Measurements from ENCODE around the gene MPI. TPM values are rescaled to one million over a fixed set of nuclear protein-coding genes. Genes with fewer than 3 reads are reported as not detected.

MPI gene
- total RNA-seq, 1 donor from 2014 or later: 29.4 TPM

GRCh38 chr15:74843445-74843828 is 46.4 kb upstream of the MPI start:
- TF ChIP-seq CTCF (IDR thresholded peaks at IDR 0.05): no peak
- intact Hi-C loops (cut with DNase I): no loop called here
- DNase-seq: no peak
- peaks cover 18% of the 10 kb centered on the region for H3K4me1 ChIP-seq
- peak overlapping the region; percentile 99 for H3K4me3 ChIP-seq
- peaks cover 55% of the 10 kb centered on the region for H3K36me3 ChIP-seq
- ATAC-seq: no peak
- H3K27me3 ChIP-seq (ENCODE audit: low read depth): no peaks in the 10 kb centered on the region
- no peaks in the 10 kb centered on the region for H3K9me3 ChIP-seq
- H3K27ac ChIP-seq: peak overlapping the region; percentile 86

GRCh38 chr15:74843891-74844299 is 45.9 kb upstream of the MPI start:
- no peak for DNase-seq
- H3K36me3 ChIP-seq: peaks cover 55% of the 10 kb centered on the region
- H3K27ac ChIP-seq: peak overlapping the region; percentile 86
- ATAC-seq: no peak
- no peaks in the 10 kb centered on the region for H3K9me3 ChIP-seq
- intact Hi-C loops (cut with DNase I): no loop called here
- TF ChIP-seq CTCF (IDR thresholded peaks at IDR 0.05): no peak
- peak overlapping the region; percentile 99 for H3K4me3 ChIP-seq
- H3K4me1 ChIP-seq: peaks cover 18% of the 10 kb centered on the region
- H3K27me3 ChIP-seq (ENCODE audit: low read depth): no peaks in the 10 kb centered on the region

- no peak overlapping the region for H3K4me3 ChIP-seq
- intact Hi-C loops (cut with DNase I): no loop called here
- H3K27ac ChIP-seq: no peak overlapping the region
- H3K36me3 ChIP-seq: peaks cover 56% of the 10 kb centered on the region
- H3K9me3 ChIP-seq: no peaks in the 10 kb centered on the region
- ATAC-seq (no peak), DNase-seq (no peak)
- H3K27me3 ChIP-seq (ENCODE audit: low read depth): no peaks in the 10 kb centered on the region
- H3K4me1 ChIP-seq: peaks cover 18% of the 10 kb centered on the region
- no peak for TF ChIP-seq CTCF (IDR thresholded peaks at IDR 0.05)
These were observed 45.3 kb upstream of the MPI start for GRCh38 chr15:74844319-74845207.

- intact Hi-C loops (cut with DNase I): no loop called here
- Histone ChIP-seq H3K9me3 (no peaks in the 10 kb centered on the region), H3K4me3 (no peak overlapping the region), H3K36me3 (peaks cover 56% of the 10 kb centered on the region), H3K27me3 (ENCODE audit: low read depth) (no peaks in the 10 kb centered on the region), H3K27ac (peak overlapping the region; percentile 49), H3K4me1 (peaks cover 18% of the 10 kb centered on the region)
- no peak for TF ChIP-seq CTCF (IDR thresholded peaks at IDR 0.05)
- no peak for ATAC-seq
- no peak for DNase-seq
These were observed 44.7 kb upstream of the MPI start for GRCh38 chr15:74845208-74845568.

GRCh38 chr15:74845581-74845980 is 44.3 kb upstream of the MPI start:
- TF ChIP-seq CTCF (IDR thresholded peaks at IDR 0.05): no peak
- Histone ChIP-seq H3K36me3 (peaks cover 59% of the 10 kb centered on the region), H3K27me3 (ENCODE audit: low read depth) (no peaks in the 10 kb centered on the region), H3K4me3 (no peak overlapping the region), H3K27ac (peak overlapping the region; percentile 49), H3K9me3 (no peaks in the 10 kb centered on the region), H3K4me1 (peaks cover 18% of the 10 kb centered on the region)
- intact Hi-C loops (cut with DNase I): no loop called here
- DNase-seq: no peak
- ATAC-seq: no peak

Measured in lower lobe of right lung (tissue), 2 donors.